Left renal pelvis (tissue), 4 donors: ENCODE data around the gene FUBP1. TPM values are rescaled to one million over a fixed set of nuclear protein-coding genes. Genes with fewer than 3 reads are reported as not detected.
"Not testable (repeated sequence)": the region's sequence is repeated elsewhere in the genome, so short reads cannot be mapped to it uniquely, and the experiment has no call there.

ENCODE experiments used
- DNase-seq, 4 donors: peaks; one replicate each; pipeline ENCODE4 v3.0.0-alpha.2; 2013; ENCODE audit warnings: low read depth in 4 of 4, low spot score in 3 of 4
- polyA plus RNA-seq, 4 donors: library from polyadenylated mRNA; unstranded; fragments of 120-200 nt; gene quantifications; one replicate each; pipeline ENCODE4 v1.2.1, GENCODE V29; 2013; ENCODE audit not compliant: insufficient read length in 4 of 4

FUBP1 gene
- polyA plus RNA-seq, 4 donors = 229 to 385 (median 343) TPM

DNA sequence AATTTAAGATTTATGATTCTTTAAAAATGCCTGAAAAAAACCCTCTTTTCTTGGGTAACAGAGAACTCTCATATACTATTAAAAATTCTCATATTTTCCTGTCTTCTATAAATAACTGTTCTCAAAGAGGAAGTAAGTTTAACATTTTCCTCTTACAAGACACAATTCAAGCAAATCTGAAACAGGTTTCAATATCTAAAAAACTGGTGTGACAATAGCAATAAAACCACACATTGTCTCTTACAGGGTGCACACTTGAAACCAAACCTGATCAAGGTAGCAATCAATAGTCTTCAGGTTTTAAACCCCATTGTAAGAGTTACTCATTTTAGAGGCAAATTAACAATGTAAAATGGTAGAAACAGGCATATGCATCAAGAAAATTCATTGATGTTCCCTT, 28.0 kb downstream of the FUBP1 start:
- DNase-seq = no peak

DNA sequence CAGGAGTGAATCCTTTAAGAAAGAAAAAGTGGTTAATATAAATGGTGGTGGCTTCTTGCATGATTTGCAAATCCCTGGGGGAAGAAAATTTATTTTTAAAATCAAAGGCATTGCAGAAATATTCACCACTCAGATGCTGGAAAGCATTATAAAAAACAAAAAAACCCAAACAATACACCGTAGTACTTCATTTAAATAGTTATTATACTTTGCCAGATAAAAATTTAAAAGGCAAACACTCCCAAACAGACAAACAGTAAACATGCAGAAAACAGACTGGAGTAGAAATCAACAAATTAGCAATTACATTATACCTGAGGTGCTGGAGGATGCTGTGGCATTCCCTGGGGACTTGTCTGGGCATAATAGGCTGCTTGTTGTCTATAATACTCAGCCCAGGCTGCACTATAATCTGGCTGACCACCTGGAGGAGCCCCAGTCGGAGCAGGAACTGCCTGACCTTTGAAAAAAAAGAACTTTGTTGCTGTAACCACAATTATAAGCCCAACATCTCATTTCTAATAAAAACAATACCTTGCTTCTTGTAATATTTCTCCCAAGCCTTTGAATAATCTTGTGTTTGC, 29.9 kb downstream of the FUBP1 start:
- DNase-seq = no peak

DNA sequence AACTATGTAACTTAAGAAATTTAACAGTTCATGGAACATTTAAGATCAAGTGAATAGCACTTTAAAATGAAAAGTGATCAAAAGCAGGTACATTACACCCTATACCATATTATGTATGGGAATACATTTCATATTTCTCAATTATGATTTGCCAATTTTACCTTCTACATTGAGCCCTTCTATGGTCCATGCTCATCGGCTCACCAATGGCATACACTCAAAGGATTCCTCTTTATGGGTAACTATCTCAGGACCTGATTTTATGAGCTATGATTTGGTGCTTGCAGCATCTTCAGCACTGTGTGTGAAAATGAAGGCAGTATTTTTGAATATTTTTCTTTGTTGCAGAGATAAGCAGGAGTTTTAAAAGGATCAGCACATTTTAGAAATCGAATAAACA, 33.5 kb downstream of the FUBP1 start:
- DNase-seq = no peak

DNA sequence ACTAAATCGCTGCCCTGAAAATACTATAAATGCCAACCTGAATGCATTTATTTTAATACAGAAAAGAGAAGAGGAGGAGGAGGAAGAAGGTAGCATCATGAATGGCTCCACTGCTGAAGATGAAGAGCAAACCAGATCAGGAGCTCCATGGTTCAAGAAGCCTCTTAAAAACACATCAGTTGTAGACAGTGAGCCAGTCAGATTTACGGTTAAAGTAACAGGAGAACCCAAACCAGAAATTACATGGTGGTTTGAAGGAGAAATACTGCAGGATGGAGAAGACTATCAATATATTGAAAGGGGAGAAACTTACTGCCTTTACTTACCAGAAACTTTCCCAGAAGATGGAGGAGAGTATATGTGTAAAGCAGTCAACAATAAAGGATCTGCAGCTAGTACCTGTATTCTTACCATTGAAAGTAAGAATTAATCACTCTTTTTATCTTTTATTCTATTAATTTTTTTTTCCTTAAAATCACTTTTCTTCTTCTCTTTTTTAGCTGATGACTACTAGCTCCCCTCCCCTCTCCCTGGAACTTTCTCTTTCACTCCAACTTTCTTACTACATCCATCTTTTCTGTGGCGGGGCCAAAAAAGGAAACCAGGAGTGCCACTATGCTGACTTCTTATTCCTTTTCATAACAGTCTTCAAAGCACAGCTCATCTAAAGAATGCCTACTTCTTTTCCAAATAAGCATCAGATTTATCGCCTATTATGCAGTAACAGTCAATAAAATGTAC, 36.3 kb downstream of the FUBP1 start:
- DNase-seq = no peak

- no peak for DNase-seq
Observed at GRCh38 chr1:77940921-77941570, 37.8 kb downstream of the FUBP1 start.

- no peak for DNase-seq
Observed at GRCh38 chr1:77938651-77939050, 40.2 kb downstream of the FUBP1 start.

GRCh38 chr1:77929806-77930205, 49.1 kb downstream of the FUBP1 start:
- DNase-seq = no peak

DNA sequence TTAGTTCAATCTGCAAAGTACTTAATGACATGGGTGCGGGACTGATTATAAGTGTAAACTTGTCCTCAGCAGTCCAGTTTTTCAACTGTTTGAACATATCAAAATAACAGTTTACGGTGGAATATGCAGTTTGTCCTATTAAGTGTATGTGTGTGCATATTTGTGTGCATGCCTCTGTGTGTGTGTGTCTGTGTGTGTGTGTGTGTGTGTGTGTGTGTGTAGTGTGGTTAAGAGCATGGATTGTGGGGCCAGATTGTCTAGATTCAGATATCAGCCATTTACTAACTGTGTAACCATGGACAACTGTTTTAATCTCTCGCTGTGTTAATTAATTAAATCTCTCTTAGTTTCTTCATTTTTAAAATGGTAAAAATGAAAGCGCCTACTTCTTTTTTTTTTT, 51.5 kb downstream of the FUBP1 start:
- DNase-seq = no peak

DNA sequence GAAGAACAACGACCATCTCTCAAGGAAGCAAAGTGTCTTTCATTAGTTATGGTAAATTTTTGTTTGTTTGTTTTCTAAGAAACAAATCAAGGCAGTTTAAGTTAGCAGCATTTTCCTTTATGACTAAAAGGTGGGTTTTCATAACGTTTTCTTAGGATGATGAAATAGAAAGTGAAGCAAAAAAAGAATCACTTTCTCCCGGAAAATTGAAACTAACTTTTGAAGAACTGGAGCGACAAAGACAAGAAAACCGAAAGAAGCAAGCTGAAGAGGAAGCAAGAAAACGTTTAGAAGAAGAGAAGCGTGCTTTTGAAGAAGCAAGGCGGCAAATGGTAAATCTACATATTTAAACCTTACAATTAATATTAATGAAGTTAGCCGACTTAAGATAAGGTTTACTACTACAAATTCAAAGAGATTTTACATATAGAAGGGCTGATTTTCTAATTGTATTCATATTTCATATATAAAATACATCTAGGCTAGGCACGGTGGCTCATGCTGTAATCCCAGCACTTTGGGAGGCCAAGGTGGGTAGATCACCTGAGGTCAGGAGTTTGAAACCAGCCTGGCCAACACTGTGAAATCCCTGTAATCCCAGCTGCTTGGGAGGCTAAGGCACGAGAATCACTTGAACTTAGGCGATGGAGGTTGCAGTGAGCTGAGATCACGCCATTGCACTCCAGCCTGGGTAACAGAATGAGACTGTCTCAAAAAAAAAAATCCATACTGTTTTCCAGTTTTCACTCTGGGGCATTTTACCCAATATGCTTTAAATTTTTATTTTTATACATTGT, 52.1 kb downstream of the FUBP1 start:
- no peak for DNase-seq

- DNase-seq = no peak
Observed at GRCh38 chr1:77925956-77926355, 52.9 kb downstream of the FUBP1 start.

GRCh38 chr1:77925518-77925917, 53.4 kb downstream of the FUBP1 start:
- DNase-seq = no peak

DNA sequence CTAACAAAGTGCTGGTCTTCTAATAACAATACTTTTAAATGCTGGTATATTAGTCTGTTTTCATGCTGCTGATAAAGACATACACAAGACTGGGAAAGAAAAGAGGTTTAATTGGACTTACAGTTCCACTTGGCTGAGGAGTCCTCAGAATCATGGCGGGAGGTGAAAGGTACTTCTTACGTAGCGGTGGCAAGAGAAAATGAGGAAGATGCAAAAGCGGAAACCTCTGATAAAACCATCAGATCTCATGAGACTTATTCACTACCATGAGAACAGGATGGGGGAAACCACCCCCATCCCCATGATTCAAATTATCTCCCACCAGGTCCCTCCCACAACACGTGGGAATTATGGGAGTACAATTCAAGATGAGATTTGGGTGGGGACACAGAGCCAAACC, 60.0 kb downstream of the FUBP1 start:
- DNase-seq = not testable (repeated sequence)

- no peak for DNase-seq
Observed at GRCh38 chr1:77910116-77910515, 68.8 kb downstream of the FUBP1 start.

DNA sequence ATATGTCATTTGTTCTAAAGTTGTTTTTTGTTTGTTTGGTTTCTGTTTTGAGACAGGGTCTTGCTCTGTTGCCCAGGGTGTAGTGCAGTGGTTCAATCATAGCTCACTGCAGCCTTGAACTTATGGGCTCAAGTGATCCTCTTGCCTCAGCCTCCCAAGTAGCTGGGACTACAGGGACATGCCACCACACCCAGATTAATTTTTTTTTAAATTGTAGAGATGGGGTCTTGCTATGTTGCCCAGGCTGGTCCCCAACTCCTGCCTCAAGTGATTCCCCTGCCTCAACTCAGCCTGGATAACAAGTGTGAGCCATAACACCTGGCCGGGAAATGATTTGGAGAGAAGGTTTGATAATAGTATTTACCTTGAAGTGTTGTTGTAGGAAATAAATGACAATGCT, 72.2 kb downstream of the FUBP1 start:
- no peak for DNase-seq

GRCh38 chr1:77906019-77906545, 72.8 kb downstream of the FUBP1 start:
- no peak for DNase-seq

DNA sequence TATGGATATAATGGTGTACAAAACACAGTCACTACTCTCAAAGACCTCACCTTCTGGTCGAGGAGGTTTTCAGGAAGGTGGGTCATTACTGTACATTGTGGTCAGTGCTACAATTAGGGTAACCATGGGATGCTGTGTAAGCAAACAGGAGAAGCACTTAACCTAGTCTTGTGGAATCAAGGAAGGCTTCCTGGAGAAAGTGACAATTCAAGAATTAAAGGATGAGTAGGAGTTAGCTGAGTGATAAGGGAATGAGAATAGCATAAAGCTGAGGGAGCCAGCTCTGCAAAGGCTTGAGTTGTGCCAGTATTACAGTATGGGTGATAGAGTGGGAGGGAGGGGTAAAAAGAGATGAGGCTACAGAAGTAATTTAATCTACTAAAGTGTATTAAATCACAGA, 73.3 kb downstream of the FUBP1 start:
- DNase-seq = no peak

- DNase-seq = peak in 1 of 4 donors; percentile 25
Observed at GRCh38 chr1:77900687-77901293, 78.1 kb downstream of the FUBP1 start.

GRCh38 chr1:77899647-77900320, 79.1 kb downstream of the FUBP1 start:
- no peak for DNase-seq
